Measurements from ENCODE around the gene SURF1.
"Not testable (repeated sequence)": the region's sequence is repeated elsewhere in the genome, so short reads cannot be mapped to it uniquely, and the experiment has no call there.

Gene SURF1

GRCh38 chr9:133342570-133342969 is 13.7 kb downstream of the SURF1 start:
- DNase-seq (ENCODE audit: low read depth in 2 of 2): no peak

- no peak for DNase-seq (ENCODE audit: low read depth in 2 of 2)
Observed at GRCh38 chr9:133342069-133342406, 14.2 kb downstream of the SURF1 start.

GRCh38 chr9:133341369-133342068 is 14.8 kb downstream of the SURF1 start:
- DNase-seq (ENCODE audit: low read depth in 2 of 2): no peak

GRCh38 chr9:133340916-133341315 is 15.4 kb downstream of the SURF1 start:
- no peak for DNase-seq (ENCODE audit: low read depth in 2 of 2)

- DNase-seq (ENCODE audit: low read depth in 2 of 2): no peak
Observed at GRCh38 chr9:133340256-133340655, 16.0 kb downstream of the SURF1 start.

GRCh38 chr9:133339641-133340040 is 16.6 kb downstream of the SURF1 start:
- DNase-seq (ENCODE audit: low read depth in 2 of 2): no peak

- peak; percentile 84 to 85 for DNase-seq (ENCODE audit: low read depth in 2 of 2)
Observed at GRCh38 chr9:133335924-133336811, 20.1 kb downstream of the SURF1 start, which contains the start of gene SURF6. SURF6 (minus strand) TSS chr9:133336188; CDS start chr9:133336132, 56 bp downstream.

- DNase-seq (ENCODE audit: low read depth in 2 of 2): not testable (repeated sequence)
Observed at GRCh38 chr9:133334888-133335287, 21.4 kb downstream of the SURF1 start.

- no peak for DNase-seq (ENCODE audit: low read depth in 2 of 2)
Observed at GRCh38 chr9:133334161-133334560, 22.1 kb downstream of the SURF1 start.

- DNase-seq (ENCODE audit: low read depth in 2 of 2): no peak
Observed at GRCh38 chr9:133333566-133333965, 22.7 kb downstream of the SURF1 start.

- DNase-seq (ENCODE audit: low read depth in 2 of 2): no peak
Observed at GRCh38 chr9:133333011-133333410, 23.3 kb downstream of the SURF1 start.

- no peak for DNase-seq (ENCODE audit: low read depth in 2 of 2)
Observed at GRCh38 chr9:133332381-133332730, 23.9 kb downstream of the SURF1 start.

GRCh38 chr9:133331641-133332380 is 24.5 kb downstream of the SURF1 start:
- no peak for DNase-seq (ENCODE audit: low read depth in 2 of 2)

GRCh38 chr9:133331221-133331620 is 25.1 kb downstream of the SURF1 start:
- no peak for DNase-seq (ENCODE audit: low read depth in 2 of 2)

- not testable (repeated sequence) for DNase-seq (ENCODE audit: low read depth in 2 of 2)
Observed at GRCh38 chr9:133329306-133330156, 26.8 kb downstream of the SURF1 start.

- DNase-seq (ENCODE audit: low read depth in 2 of 2): no peak
Observed at GRCh38 chr9:133327834-133328484, 28.3 kb downstream of the SURF1 start.

GRCh38 chr9:133327021-133327420 is 29.3 kb downstream of the SURF1 start:
- not testable (repeated sequence) for DNase-seq (ENCODE audit: low read depth in 2 of 2)

GRCh38 chr9:133323991-133324703 is 32.1 kb downstream of the SURF1 start:
- DNase-seq (ENCODE audit: low read depth in 2 of 2): no peak

- DNase-seq (ENCODE audit: low read depth in 2 of 2): no peak
Observed at GRCh38 chr9:133323211-133323610, 33.1 kb downstream of the SURF1 start.

GRCh38 chr9:133322701-133323100 is 33.6 kb downstream of the SURF1 start:
- no peak for DNase-seq (ENCODE audit: low read depth in 2 of 2)

All from stimulated activated CD8-positive, alpha-beta memory T cell treated with anti-CD3 and anti-CD28 coated beads, Interleukin-7, amount 100 ng/mL, for 1 hour (primary cell).